WTC11 (cell line): Measurements from ENCODE around the gene CXCR5.

Experiments
- AFF4 ChIP-seq: sonication (generic); formaldehyde crosslinking; IDR thresholded peaks from 2 replicates; pipeline ENCODE4 v1.8.1; 2023; ENCODE audit warnings: mild to moderate bottlenecking, missing genetic modification reagents, borderline replicate concordance
- ATF2 ChIP-seq: sonication (generic); formaldehyde crosslinking; IDR thresholded peaks from 2 replicates; pipeline ENCODE4 v1.8.1; 2022; ENCODE audit warnings: low read depth, missing genetic modification reagents, borderline replicate concordance
- CTCF ChIP-seq: fragments of 200-600 bp; IDR thresholded peaks from 2 replicates; pipeline ENCODE4 v1.8.0; 2022; ENCODE audit warnings: antibody characterized with exemption
- E2F4 ChIP-seq: sonication (generic); formaldehyde crosslinking; IDR thresholded peaks from 2 replicates; pipeline ENCODE4 v1.8.1; 2022; ENCODE audit warnings: low read depth, mild to moderate bottlenecking, moderate library complexity, missing genetic modification reagents, borderline replicate concordance
- ESRRA ChIP-seq: sonication (generic); formaldehyde crosslinking; IDR thresholded peaks from 2 replicates; pipeline ENCODE4 v1.8.1; 2022; ENCODE audit warnings: mild to moderate bottlenecking, missing genetic modification reagents, borderline replicate concordance
- JUN ChIP-seq: sonication (generic); formaldehyde crosslinking; IDR thresholded peaks from 2 replicates; pipeline ENCODE4 v1.8.0; 2023; ENCODE audit warnings: mild to moderate bottlenecking, missing genetic modification reagents
- KAT7 ChIP-seq: sonication (generic); formaldehyde crosslinking; IDR thresholded peaks from 2 replicates; pipeline ENCODE4 v1.8.1; 2023; ENCODE audit warnings: missing genetic modification reagents, mild to moderate bottlenecking, borderline replicate concordance
- MAX ChIP-seq: sonication (generic); formaldehyde crosslinking; IDR thresholded peaks from 2 replicates; pipeline ENCODE4 v1.8.0; 2022; ENCODE audit warnings: mild to moderate bottlenecking, missing genetic modification reagents
- SMAD3 ChIP-seq: sonication (generic); formaldehyde crosslinking; IDR thresholded peaks from 2 replicates; pipeline ENCODE4 v1.8.0; 2022; ENCODE audit warnings: missing genetic modification reagents, mild to moderate bottlenecking, borderline replicate concordance
- SP1 ChIP-seq: sonication (generic); formaldehyde crosslinking; conservative IDR thresholded peaks from 2 replicates; pipeline ENCODE4 v1.8.1; 2022; ENCODE audit warnings: missing genetic modification reagents
- ZBTB21 ChIP-seq: sonication (generic); formaldehyde crosslinking; IDR thresholded peaks from 2 replicates; pipeline ENCODE4 v1.8.1; 2023; ENCODE audit warnings: mild to moderate bottlenecking, missing genetic modification reagents, borderline replicate concordance
- ZBTB43 ChIP-seq: sonication (generic); formaldehyde crosslinking; IDR thresholded peaks from 2 replicates; pipeline ENCODE4 v1.8.1; 2023; ENCODE audit warnings: mild to moderate bottlenecking, missing genetic modification reagents
- ZNF138 ChIP-seq: sonication (generic); formaldehyde crosslinking; conservative IDR thresholded peaks from 2 replicates; pipeline ENCODE4 v1.8.1; 2022; ENCODE audit warnings: mild to moderate bottlenecking, moderate library complexity, missing genetic modification reagents

GRCh38 chr11:118841469-118842242, 42.0 kb upstream of the CXCR5 start:
- TF ChIP-seq CTCF (no peak), AFF4 (CRISPR knock-in tag) (no peak), SMAD3 (CRISPR knock-in tag) (no peak), E2F4 (no peak), ESRRA (CRISPR knock-in tag) (no peak), ZBTB21 (CRISPR knock-in tag) (no peak), ATF2 (CRISPR knock-in tag) (no peak), ZNF138 (CRISPR knock-in tag) (no peak), JUN (CRISPR knock-in tag) (no peak), ZBTB43 (CRISPR knock-in tag) (no peak), KAT7 (CRISPR knock-in tag) (no peak), MAX (CRISPR knock-in tag) (no peak), SP1 (no peak)
